ENCODE results near the gene LRRC1. TPM values are rescaled to one million over a fixed set of nuclear protein-coding genes. Genes with fewer than 3 reads are reported as not detected.

The LRRC1 gene
- total RNA-seq, 1 experiment from 2014 or later = 30.4 TPM

DNA sequence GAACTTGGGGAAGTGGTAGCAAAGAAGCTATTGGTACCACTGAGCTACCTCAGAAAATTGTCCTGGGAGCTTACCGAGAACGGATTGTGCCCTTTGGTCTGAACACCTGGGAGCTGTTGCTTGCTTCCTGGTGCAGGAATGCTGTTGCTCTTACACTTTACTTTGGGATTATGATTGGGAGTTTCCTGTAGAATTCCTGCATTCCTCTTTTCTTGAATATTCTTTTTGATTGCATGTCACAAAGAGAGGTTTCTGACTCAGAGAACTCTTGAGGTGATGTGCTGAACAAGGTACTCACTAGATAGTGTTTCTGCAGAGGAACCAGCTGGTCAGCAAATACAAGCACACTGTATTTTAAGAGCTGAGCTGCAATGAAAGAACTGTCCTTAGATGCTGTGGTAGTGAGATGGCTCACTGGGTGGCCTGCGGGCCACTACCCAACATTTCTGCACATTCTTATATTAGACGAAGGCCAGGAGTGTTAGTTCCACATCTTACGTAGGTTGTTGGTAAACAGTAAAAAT lies 35.0 kb downstream of the LRRC1 start:
- DNase-seq (ENCODE audit: low read depth, low spot score) = no peak
- in situ Hi-C loops (cut with HindIII; ENCODE audit: low pct_unique_long_range_greater_than_20kb, low sequenced_read_pairs) = no loop called here

DNA sequence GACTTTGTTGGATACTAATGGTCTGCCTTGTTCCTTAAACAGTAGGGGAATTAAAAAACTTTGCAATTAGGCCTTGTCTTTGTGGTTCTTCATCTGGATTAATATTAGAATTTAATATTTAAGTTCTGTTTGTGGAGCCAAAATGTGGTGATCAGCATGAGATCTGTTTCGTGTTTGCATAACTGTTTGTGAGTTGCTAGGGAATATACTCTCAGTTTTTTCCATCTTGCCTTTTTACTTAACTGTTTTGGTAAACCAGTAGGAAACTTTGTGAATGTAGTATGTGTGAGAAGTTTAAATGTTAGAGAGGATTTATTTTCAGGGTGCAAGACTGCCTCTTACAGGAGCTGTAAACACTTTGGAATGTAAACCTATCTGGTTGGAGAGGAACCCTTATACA lies 35.6 kb downstream of the LRRC1 start:
- in situ Hi-C loops (cut with HindIII; ENCODE audit: low pct_unique_long_range_greater_than_20kb, low sequenced_read_pairs) = no loop called here

DNA sequence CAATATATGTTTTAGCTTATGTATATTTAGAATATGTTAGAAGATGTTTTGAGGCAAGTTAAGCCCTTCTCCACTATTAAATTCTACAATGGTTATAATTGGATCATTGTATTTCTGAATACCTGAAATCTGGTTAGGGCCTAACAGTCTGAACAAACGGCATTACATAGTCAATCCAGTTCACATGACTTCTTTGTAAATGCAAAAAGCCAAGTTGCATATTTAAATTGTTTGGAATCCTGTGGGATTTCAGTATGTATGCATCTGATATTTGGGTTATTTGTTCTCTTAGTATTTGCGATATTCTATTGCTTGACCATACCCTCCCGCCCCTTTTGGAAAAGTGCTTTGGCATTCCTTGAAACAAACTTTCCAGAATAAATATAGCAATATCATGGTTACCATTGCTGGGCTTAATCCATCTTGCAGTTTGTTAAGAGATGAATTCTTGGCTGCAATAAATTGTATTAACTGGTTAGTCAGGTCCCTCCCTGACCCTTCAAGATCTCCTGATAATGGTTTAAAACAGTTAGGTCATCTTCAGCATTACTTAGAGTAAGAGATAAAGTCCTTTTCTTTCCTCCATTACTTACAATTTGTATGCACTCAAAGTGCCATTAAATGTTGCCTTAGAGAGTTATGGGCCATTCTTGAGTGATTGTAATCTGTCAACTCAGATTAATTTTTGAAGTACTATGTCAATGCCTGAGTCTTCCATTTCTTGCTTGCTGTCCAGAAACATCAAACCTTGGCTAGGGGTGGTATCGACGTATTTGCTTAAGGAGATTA lies 36.5 kb downstream of the LRRC1 start:
- DNase-seq (ENCODE audit: low read depth, low spot score) = no peak
- in situ Hi-C loops (cut with HindIII; ENCODE audit: low pct_unique_long_range_greater_than_20kb, low sequenced_read_pairs) = no loop called here

More for the DNA sequence above, 35.6 kb downstream of the LRRC1 start:
- DNase-seq (ENCODE audit: low read depth, low spot score) = no peak

DNA sequence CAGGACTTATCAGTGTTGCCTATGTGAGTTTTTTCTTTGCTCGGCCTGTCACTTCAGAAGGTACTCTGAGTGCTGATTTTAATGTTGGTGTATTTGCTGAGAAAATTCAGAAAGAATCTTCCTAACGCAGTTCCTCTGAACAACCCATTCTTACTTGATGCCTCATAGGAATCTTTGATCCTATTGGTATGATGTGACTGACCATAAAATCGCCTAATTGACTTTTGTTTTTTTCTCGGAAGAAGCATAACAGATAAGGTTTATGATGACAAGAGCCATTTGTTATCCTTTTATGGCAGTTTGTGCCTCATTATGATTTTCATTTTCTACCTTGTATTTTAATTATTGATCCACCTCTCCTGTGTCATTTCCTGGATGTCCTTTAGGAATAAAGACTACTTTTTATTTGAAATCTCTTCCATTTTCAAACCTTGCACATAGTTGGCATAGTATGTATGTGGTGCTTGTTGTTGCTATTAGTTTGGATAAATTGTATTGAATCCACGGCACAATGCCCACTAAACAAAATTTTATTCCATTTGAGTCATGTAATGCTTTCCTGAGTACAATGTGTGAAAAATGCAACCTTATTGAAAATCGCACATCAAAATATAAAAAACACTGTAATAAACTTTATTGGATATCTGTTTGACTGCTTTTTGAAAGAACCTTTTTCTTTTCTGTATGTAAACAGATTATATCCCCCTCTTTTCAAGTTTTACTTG lies 37.3 kb downstream of the LRRC1 start:
- no peak for DNase-seq (ENCODE audit: low read depth, low spot score)
- in situ Hi-C loops (cut with HindIII; ENCODE audit: low pct_unique_long_range_greater_than_20kb, low sequenced_read_pairs) = no loop called here

DNA sequence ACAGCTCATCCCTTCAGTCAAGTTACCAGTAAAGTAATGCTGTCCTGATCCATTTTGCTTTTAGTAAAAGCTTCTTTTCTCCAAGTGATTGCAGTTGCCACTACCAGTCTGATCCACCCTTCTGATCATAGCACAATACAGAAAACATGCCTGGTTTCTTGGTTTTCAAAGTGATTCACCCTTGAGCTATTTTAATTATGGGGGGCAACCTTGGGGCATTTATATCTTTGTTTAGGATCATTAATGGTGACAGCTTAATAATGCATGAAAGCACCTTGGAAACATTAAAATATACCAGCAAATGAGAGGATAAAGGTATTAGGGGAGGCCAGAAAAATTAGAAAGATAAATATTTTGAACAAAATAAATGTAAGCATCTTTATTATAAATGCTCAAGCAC lies 38.4 kb downstream of the LRRC1 start:
- in situ Hi-C loops (cut with HindIII; ENCODE audit: low pct_unique_long_range_greater_than_20kb, low sequenced_read_pairs) = no loop called here

DNA sequence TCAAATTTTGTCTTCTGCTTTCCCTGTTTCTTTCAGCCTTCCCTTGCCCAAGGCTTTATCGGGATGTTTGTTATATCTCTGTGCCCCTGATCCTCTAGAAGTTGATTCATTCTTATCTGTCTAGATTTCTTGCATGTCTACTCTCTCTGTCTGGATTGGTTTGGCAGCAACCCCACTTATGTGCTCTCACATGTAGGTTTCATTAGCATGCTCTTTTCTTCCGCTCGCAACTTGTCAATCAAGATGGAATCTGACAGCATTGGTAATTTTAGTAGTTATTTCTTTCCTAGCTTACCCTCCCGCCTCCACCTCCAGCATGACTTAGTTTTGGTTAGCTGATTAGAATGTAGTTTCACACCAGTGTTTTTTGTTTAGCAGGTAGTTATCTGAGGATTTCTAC lies 39.3 kb downstream of the LRRC1 start:
- no peak for DNase-seq (ENCODE audit: low read depth, low spot score)
- in situ Hi-C loops (cut with HindIII; ENCODE audit: low pct_unique_long_range_greater_than_20kb, low sequenced_read_pairs) = no loop called here

More for the DNA sequence above, 38.4 kb downstream of the LRRC1 start:
- DNase-seq (ENCODE audit: low read depth, low spot score) = no peak

DNA sequence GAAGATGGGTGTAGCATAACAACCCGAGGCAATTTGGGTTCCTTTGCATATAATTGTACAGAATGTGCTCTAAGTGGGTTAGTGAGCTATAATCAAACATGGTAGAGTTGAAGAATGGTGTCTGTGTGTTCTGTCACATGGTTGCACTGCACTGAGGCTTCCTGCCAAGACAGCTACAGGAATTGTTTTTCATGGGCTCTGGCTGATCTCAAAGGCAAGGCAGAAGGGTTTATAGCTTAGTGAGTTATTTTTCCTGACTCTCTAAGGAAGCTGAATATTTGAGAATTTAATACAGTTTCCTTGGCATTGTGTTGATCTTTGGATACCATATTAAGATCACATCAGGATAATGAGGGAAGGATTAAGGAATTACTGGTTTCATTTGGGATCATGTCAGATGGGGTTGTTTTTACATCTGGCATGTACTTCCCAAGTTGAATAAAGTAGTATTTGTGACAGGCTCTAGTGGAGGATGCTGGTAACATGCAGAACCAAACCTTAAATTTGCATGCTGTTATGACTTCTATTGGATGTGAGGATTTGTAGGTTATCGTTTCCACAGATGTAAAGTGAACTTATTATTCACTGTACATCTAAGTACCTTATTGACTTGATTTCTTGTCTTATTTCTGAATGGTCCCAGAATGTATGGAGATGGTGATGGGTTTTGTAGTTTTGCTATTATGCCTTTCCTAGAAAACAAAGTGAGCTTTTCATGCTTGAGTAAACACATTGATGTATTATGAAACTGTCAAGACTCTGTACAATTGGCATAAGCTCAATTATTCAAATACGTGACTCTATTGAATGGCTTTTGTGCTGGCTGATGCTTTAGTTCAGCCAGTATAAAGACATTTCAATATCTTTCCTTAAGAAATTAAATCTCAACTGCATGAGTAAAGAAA lies 43.3 kb downstream of the LRRC1 start:
- in situ Hi-C loops (cut with HindIII; ENCODE audit: low pct_unique_long_range_greater_than_20kb, low sequenced_read_pairs) = no loop called here
- peak; percentile 95 for DNase-seq (ENCODE audit: low read depth, low spot score)

DNA sequence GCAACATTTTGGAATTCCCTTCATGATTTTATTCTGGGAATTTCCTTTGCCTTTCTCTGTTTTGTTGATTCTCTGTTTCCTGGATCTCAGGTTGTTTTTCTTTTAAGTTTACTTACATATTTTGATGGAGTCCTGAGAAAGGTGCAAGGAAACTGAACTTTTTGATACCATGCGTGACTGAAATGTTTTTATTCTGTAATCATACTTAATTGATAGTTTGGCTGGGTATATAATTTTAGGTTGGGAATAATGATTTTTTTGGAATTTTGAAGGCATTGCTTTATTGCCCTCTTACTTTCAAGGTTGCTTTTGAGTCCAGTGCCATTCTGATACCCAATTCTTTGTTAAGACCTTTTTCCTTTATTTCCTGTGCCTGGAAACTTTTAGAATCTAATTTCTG lies 45.2 kb downstream of the LRRC1 start:
- in situ Hi-C loops (cut with HindIII; ENCODE audit: low pct_unique_long_range_greater_than_20kb, low sequenced_read_pairs) = no loop called here
- no peak for DNase-seq (ENCODE audit: low read depth, low spot score)

DNA sequence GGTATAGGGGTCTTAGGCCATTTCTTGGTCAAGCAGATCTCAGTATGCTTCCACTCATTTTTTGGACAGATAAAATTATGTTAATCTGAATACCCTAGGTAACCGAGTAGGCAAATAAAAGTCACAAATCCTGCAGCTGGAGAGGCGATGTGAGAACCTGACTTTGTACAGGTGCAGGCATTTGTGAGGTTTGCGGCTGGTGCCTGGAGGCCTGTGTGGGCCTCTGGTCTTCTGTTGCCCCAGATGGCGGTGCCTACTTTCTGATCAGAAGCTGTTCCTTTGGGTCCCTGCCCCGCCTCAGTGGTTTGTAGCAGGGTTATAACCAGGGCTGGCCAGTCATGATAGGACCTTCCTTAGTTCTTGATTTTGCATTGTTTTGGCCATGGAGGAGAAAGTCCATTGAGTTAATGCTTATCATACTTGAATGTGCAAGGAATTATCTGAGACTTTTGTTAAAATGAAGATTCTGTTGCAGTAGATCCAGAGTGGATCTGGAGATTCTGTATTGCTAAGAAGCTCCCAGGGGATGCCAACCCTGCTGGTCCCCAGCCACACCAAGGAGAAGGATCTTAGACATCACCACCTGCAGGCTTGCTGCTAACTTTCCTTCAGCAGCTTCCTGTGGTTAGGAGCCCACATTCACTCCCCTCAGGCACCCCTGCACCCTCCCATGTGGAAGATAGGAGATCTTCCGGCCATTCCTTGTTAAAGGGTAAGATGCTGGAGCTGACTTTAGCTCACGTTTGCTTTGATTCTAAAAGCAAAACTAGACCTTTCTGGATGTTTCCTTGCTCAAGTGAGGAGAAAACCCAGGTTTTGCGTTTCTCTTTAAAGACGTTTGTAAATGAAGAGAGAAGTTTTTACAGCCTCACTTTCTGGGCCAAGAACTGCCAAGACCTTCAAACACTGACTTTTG lies 50.7 kb downstream of the LRRC1 start:
- in situ Hi-C loops (cut with HindIII; ENCODE audit: low pct_unique_long_range_greater_than_20kb, low sequenced_read_pairs) = no loop called here
- no peak for DNase-seq (ENCODE audit: low read depth, low spot score)

DNA sequence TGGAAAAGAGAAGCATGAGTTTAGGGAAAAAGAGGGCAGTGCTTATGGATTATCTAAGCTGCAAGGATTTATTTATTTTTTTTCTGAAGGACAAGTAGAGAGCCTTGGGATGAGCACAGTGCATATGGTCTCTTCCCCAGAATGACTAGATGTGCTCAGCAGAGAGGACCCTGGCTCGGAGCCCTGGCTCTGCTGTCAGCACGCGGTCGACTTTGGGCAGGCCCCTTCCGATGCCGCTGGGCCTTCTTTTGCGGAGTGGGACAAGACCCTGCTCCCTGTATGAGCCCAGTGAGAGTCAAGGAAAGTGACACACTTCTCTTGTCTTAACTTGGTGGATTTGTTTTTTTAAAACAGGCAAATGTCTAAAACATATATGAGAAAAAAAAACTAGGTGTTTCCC lies 51.4 kb downstream of the LRRC1 start:
- in situ Hi-C loops (cut with HindIII; ENCODE audit: low pct_unique_long_range_greater_than_20kb, low sequenced_read_pairs) = no loop called here
- DNase-seq (ENCODE audit: low read depth, low spot score) = no peak

DNA sequence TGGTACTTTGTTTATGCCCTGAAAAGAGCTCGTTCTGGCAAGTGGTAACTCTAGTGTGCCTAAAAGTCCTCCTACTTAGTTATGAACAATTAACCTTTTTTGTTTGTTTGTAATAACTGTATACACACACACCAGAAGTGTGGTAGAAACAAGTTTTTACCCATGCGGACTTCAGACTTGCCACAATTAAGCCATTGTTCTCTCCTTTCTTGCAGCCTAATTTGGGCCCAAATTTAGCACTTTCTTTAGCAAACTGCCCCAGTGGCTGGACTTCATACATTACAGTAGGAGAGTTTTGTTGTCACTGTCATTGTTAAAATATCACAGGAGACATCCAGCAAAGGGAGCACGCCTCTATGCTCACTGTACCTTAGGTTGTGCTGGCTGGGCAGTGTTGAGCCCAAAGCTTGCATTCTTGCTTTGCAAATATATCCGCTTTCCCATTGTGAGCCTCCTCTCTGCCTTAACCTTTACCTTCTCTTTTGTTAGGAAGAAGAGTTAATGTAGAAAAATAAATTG lies 53.0 kb downstream of the LRRC1 start:
- DNase-seq (ENCODE audit: low read depth, low spot score) = no peak
- in situ Hi-C loops (cut with HindIII; ENCODE audit: low pct_unique_long_range_greater_than_20kb, low sequenced_read_pairs) = no loop called here

DNA sequence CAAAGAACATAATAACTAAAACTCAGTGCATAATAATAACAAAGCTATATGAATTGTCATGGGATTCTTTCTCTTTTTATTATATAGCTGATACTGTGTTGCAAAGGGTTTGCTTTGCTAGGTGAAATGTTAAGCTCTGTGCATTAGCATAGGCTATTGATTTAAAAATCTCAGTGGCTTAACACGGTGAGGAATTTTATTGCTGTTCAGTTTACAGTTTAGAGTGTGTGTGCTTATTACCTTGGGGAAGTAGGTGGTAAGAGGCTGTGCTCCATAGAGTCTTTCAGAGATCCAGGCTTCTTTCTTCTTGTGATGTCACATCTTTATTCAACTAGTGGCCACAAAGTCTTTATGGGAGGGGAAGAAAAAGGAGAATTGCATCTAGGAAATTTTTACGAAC lies 55.7 kb downstream of the LRRC1 start:
- in situ Hi-C loops (cut with HindIII; ENCODE audit: low pct_unique_long_range_greater_than_20kb, low sequenced_read_pairs) = no loop called here
- no peak for DNase-seq (ENCODE audit: low read depth, low spot score)

DNA sequence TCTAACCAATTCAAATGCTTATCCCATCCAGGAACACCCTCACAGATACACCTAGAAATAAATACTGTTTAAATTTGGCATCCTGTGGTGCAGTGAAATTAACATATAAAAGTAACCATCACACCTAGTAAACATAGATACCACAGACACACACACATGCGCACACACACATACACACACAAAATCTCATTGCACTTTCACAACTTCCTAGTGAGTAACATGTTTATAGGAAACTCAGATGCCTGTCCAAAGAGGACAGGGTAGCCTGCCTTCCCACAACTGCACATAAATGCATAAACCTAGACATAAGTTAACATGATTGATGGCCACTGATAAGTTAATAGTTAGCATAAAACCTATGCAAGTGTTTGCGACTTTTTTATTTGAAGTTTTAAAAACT lies 56.8 kb downstream of the LRRC1 start:
- DNase-seq (ENCODE audit: low read depth, low spot score) = no peak
- in situ Hi-C loops (cut with HindIII; ENCODE audit: low pct_unique_long_range_greater_than_20kb, low sequenced_read_pairs) = no loop called here

DNA sequence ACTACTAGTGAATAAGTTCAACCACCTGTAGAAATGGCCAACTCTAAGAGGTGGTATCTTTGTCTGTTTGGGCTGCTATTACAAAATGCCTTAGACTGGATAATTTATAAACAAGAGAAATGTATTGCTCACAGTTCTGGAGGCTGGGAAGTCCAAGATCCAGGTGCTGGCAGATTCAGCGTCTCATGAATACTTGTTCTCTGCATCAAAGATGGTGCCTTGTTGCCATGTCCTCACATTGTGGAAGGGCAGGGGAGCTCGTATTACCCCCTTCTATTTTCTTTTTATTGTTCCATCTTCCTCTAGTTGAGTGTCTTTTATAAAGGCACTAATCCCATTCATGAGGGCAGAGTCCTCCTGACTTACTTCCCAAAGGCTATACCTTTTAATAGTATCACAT lies 58.0 kb downstream of the LRRC1 start:
- in situ Hi-C loops (cut with HindIII; ENCODE audit: low pct_unique_long_range_greater_than_20kb, low sequenced_read_pairs) = no loop called here
- DNase-seq (ENCODE audit: low read depth, low spot score) = no peak

DNA sequence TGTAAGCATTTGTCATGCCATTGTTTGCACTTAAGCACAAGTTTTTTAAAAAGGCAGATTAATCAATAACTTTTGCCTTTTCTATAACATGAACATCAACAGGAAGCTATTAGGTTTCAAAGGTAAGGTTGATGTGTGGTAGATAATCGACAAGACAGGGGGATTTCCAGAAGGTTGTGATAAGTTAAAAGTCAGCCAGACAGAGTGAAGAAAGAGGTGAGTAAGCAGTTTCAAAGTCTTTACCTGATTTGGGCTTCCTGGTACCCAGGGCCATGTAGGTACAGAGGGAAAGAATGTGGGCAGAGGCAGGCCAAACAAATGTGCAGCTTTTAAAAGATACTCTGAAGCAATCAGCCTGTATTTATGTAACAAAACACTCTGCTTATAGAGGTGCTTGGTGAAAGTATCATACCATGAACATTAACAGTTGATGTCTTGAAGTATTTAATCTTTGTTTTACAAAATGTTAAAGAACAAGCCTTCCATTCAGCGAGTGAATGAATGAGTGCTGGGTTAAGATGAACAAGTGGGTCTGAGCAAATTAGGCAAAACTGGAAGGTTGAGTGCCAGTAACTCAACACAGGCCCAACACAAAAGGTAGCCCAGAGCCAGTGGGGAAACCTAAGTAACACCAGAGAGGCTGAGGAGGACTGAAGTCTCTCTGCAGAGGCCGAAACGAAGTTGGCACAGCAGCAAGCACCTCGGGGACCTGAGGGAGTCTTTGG lies 60.2 kb downstream of the LRRC1 start:
- DNase-seq (ENCODE audit: low read depth, low spot score) = no peak
- in situ Hi-C loops (cut with HindIII; ENCODE audit: low pct_unique_long_range_greater_than_20kb, low sequenced_read_pairs) = no loop called here

DNA sequence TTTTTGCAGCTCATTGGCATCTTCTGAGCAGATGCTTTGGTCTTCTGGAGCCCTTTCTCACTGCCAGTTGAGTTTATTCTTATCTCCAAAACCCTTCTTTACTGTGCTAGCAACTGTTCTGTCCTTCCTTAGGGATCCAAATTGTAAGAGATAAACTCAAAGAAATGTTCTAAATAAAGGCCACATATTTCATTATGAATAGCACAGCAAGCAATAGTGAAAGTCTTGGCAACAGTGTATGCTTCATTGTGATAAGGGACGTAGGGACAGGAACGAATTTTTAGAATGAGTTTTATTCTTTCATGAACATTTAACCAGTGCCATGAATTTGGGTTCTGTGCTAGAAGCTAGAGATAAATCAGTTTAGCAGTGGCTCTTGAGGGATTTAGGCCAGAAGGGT lies 61.1 kb downstream of the LRRC1 start:
- in situ Hi-C loops (cut with HindIII; ENCODE audit: low pct_unique_long_range_greater_than_20kb, low sequenced_read_pairs) = no loop called here
- no peak for DNase-seq (ENCODE audit: low read depth, low spot score)

Data from SK-MEL-5 (cell line).